ENCODE measurements around the gene ASB3.

GRCh38 chr2:53820711-53821110, 34.0 kb upstream of the ASB3 start:
- TF ChIP-seq CTCF (tag by site-specific recombination; IDR thresholded peaks at IDR 0.05) (no peak), KLF8 (tag by site-specific recombination; IDR thresholded peaks at IDR 0.05) (no peak), ZNF48 (tag by site-specific recombination; IDR thresholded peaks at IDR 0.05) (no peak), ZNF513 (tag by site-specific recombination; IDR thresholded peaks at IDR 0.05) (no peak), ZEB2 (tag by site-specific recombination; IDR thresholded peaks at IDR 0.05) (no peak), MYNN (tag by site-specific recombination; IDR thresholded peaks at IDR 0.05; ENCODE audit: borderline replicate concordance) (no peak), ZNF274 (IDR thresholded peaks at IDR 0.05; ENCODE audit: low read length) (no peak), ZNF274 (tag by site-specific recombination; IDR thresholded peaks at IDR 0.05; ENCODE audit: borderline replicate concordance) (no peak), ZNF223 (tag by site-specific recombination; IDR thresholded peaks at IDR 0.05) (no peak), ZNF175 (tag by site-specific recombination; IDR thresholded peaks at IDR 0.05) (no peak), ZNF133 (tag by site-specific recombination; IDR thresholded peaks at IDR 0.05) (no peak), ZBTB44 (tag by site-specific recombination; IDR thresholded peaks at IDR 0.05) (no peak), ZNF555 (tag by site-specific recombination; conservative IDR thresholded peaks at IDR 0.05) (no peak), ZNF707 (tag by site-specific recombination; IDR thresholded peaks at IDR 0.05) (no peak)

All from HEK293 (cell line).